SU-DHL-6 (cell line): ENCODE results near the gene GARNL3.

Experiments
- H2AFZ ChIP-seq: fragments of 200-600 bp; sonication (generic); 2 replicates; pipeline ENCODE4 v1.6.1; 2014; ENCODE audit warnings: low read depth, mild to moderate bottlenecking, moderate library complexity, mixed read lengths, antibody characterized with exemption, low read length; ENCODE audit not compliant: severe bottlenecking
- H3F3A ChIP-seq: fragments of 200-600 bp; shearing (Covaris generic); 2 replicates; pipeline ENCODE4 v1.6.0; 2016; ENCODE audit warnings: antibody characterized with exemption, mild to moderate bottlenecking; ENCODE audit not compliant: insufficient read depth
- H3K27ac ChIP-seq: fragments of 200-600 bp; sonication (generic); 2 replicates; pipeline ENCODE4 v1.5.1; 2016; ENCODE audit warnings: low read depth, mild to moderate bottlenecking, low read length, moderate library complexity, mixed read lengths
- H3K27me3 ChIP-seq: fragments of 200-600 bp; sonication (generic), shearing (Covaris generic); 2 replicates; pipeline ENCODE4 v1.6.0; 2014; ENCODE audit warnings: mild to moderate bottlenecking, low read length
- H3K36me3 ChIP-seq: fragments of 200-600 bp; sonication (generic); 2 replicates; pipeline ENCODE4 v1.6.1; 2014; ENCODE audit warnings: mild to moderate bottlenecking, low read length, mixed read lengths
- H3K4me2 ChIP-seq: fragments of 300-600, 200-600 bp; shearing (Covaris generic), sonication (generic); 2 replicates; pipeline ENCODE4 v1.6.0; 2014; ENCODE audit warnings: low read length, low read depth, mild to moderate bottlenecking; ENCODE audit not compliant: poor library complexity, severe bottlenecking
- H3K4me3 ChIP-seq: fragments of 200-600 bp; sonication (generic); 2 replicates; pipeline ENCODE4 v1.5.1; 2014; ENCODE audit warnings: antibody characterized with exemption, low read length, mild to moderate bottlenecking, mixed read lengths; ENCODE audit not compliant: insufficient read depth, poor library complexity, severe bottlenecking
- H3K79me2 ChIP-seq: fragments of 200-600 bp; sonication (generic); 2 replicates; pipeline ENCODE4 v1.6.1; 2014; ENCODE audit warnings: mild to moderate bottlenecking, low read length, moderate library complexity; ENCODE audit not compliant: insufficient read depth
- H3K9ac ChIP-seq: fragments of 200-600 bp; sonication (generic); 2 replicates; pipeline ENCODE4 v1.7.0; 2014; ENCODE audit warnings: mild to moderate bottlenecking, low read length
- H3K9me2 ChIP-seq: fragments of 200-600 bp; sonication (generic); replicated peaks from 2 replicates; pipeline ENCODE4 v1.6.1; 2014; ENCODE audit warnings: low read length; ENCODE audit not compliant: insufficient read depth
- H3K9me3 ChIP-seq: fragments of 200-600 bp; sonication (generic); 2 replicates; pipeline ENCODE4 v1.6.1; 2014; ENCODE audit warnings: low read length, mixed read lengths; ENCODE audit not compliant: insufficient read depth
- H4K20me1 ChIP-seq: fragments of 200-600 bp; sonication (generic); 2 replicates; pipeline ENCODE4 v1.6.1; 2014; ENCODE audit warnings: low read depth, mild to moderate bottlenecking, antibody characterized with exemption, low read length, moderate library complexity, mixed read lengths
- EZH2phosphoT487 ChIP-seq: fragments of 200-600 bp; sonication (generic), shearing (Covaris generic); conservative IDR thresholded peaks from 2 replicates; pipeline ENCODE4 v1.6.1; 2018; ENCODE audit warnings: mild to moderate bottlenecking, antibody characterized with exemption, low read length, moderate library complexity, mixed read lengths
- TF ChIP-seq, protein P1 (sequence below): fragments of 200-600 bp; sonication (generic); IDR thresholded peaks from one replicate; pipeline ENCODE4 v1.5.1; 2017; ENCODE audit warnings: antibody characterized with exemption, mild to moderate bottlenecking, low read length, moderate library complexity; ENCODE audit not compliant: insufficient read depth, poor library complexity, severe bottlenecking

The GARNL3 gene

DNA sequence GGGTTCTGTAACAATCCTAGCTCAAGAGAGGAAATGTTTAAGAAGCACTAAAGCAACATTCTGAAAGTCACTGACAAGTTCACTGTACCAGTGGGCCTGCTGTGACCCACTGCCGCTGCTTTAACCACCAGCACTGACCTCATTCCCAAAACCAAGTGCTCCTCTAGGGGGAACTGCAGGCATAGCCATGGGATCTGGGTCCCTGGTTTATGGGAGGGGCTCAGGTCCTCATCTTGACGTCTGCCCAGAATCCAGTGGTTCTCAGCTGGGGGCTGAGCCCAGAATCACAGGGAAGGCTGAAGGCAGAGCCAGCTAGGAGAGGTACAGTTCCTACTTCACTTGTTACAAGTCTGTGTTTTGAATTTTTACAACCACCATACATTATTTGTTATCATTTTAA lies 96.3 kb downstream of the GARNL3 start:
- Histone ChIP-seq H3K4me2 (no peak overlapping the region), H3F3A (no peaks in the 10 kb centered on the region), H3K79me2 (no peaks in the 10 kb centered on the region), H3K27ac (no peak overlapping the region), H3K27me3 (no peaks in the 10 kb centered on the region), H3K9ac (no peak overlapping the region), H2AFZ (no peak overlapping the region), H3K4me3 (no peak overlapping the region), H3K36me3 (no peaks in the 10 kb centered on the region), H4K20me1 (no peaks in the 10 kb centered on the region), H3K9me2 (no peaks in the 10 kb centered on the region), H3K9me3 (no peaks in the 10 kb centered on the region)
- no peak for TF ChIP-seq EZH2phosphoT487
- TF ChIP-seq, protein P1, sequence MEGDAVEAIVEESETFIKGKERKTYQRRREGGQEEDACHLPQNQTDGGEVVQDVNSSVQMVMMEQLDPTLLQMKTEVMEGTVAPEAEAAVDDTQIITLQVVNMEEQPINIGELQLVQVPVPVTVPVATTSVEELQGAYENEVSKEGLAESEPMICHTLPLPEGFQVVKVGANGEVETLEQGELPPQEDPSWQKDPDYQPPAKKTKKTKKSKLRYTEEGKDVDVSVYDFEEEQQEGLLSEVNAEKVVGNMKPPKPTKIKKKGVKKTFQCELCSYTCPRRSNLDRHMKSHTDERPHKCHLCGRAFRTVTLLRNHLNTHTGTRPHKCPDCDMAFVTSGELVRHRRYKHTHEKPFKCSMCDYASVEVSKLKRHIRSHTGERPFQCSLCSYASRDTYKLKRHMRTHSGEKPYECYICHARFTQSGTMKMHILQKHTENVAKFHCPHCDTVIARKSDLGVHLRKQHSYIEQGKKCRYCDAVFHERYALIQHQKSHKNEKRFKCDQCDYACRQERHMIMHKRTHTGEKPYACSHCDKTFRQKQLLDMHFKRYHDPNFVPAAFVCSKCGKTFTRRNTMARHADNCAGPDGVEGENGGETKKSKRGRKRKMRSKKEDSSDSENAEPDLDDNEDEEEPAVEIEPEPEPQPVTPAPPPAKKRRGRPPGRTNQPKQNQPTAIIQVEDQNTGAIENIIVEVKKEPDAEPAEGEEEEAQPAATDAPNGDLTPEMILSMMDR: no peak

DNA sequence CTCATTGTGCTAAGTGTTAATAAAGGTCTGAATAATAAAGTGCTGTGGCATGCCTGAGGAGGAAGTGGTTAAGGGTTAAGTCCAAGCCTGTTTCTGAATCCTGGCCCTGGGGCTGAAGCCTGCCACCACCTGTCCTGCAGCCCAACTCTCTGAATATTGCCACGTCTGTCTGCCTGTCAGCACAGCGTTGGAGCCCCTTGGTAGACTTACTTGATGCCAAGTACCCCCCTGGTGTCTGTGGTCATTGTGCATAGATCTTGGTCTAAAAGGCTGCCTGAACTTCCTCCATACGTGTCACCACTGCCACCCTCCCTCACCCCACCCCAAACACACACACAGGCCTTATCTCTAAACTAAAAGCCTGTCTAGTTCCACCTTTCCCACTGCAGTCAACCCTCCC lies 97.0 kb downstream of the GARNL3 start:
- Histone ChIP-seq H3K9ac (no peak overlapping the region), H4K20me1 (no peaks in the 10 kb centered on the region), H3K27me3 (no peaks in the 10 kb centered on the region), H3K36me3 (no peaks in the 10 kb centered on the region), H3K4me3 (no peak overlapping the region), H3K9me2 (no peaks in the 10 kb centered on the region), H3K4me2 (no peak overlapping the region), H3K27ac (no peak overlapping the region), H3K79me2 (no peaks in the 10 kb centered on the region), H3F3A (no peaks in the 10 kb centered on the region), H2AFZ (no peak overlapping the region), H3K9me3 (no peaks in the 10 kb centered on the region)
- no peak for TF ChIP-seq EZH2phosphoT487
- TF ChIP-seq, protein P1: no peak

DNA sequence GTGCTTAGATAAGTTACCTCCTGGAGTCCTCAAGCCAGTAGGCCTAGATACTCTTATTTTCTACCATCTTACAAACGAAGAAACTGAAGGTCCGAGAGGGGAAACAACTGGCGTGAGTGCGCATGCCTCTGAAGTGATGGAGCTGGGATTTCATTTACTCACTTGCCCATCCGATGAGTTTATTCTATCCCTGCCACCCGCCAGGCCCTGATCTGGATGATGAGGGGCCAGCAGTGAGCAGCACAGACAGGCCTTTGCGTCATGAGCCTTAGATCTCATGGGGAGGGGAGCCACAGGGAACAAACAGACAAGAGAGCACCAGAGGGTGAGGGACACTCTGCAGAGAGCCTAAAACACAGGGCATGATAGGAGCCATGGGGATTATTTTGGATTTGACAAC lies 98.3 kb downstream of the GARNL3 start:
- Histone ChIP-seq H3K36me3 (no peaks in the 10 kb centered on the region), H3K27ac (no peak overlapping the region), H2AFZ (no peak overlapping the region), H3K4me2 (no peak overlapping the region), H3K9me3 (no peaks in the 10 kb centered on the region), H3K27me3 (no peaks in the 10 kb centered on the region), H3K4me3 (no peak overlapping the region), H3F3A (no peaks in the 10 kb centered on the region), H3K9ac (no peak overlapping the region), H3K79me2 (no peaks in the 10 kb centered on the region), H3K9me2 (no peaks in the 10 kb centered on the region), H4K20me1 (no peaks in the 10 kb centered on the region)
- TF ChIP-seq EZH2phosphoT487: no peak
- TF ChIP-seq, protein P1: no peak

DNA sequence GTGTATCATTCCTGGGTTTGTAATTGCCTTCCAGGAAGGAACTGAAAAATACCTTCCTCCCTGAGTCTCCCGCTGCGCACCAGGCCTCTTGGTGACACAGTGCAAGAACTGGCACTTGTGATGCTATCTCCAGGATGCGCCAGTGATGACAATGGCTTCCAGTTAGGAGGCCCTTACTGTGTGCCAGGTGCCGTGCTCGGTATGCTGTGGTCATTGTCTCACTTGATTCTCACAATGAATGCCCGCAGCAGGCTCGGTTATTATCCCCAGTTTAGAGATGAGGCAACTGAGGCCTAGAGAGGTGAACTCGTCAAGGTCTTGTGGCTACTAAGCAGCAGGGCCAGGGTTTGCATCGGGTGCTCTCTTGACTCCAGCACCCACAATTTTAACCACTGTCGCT lies 100.9 kb downstream of the GARNL3 start:
- Histone ChIP-seq H3K4me2 (no peak overlapping the region), H3K79me2 (no peaks in the 10 kb centered on the region), H2AFZ (no peak overlapping the region), H3K9me2 (no peaks in the 10 kb centered on the region), H3K27me3 (no peaks in the 10 kb centered on the region), H3K27ac (no peak overlapping the region), H3K9ac (no peak overlapping the region), H3K9me3 (no peaks in the 10 kb centered on the region), H3K36me3 (no peaks in the 10 kb centered on the region), H4K20me1 (no peaks in the 10 kb centered on the region), H3K4me3 (no peak overlapping the region), H3F3A (no peaks in the 10 kb centered on the region)
- TF ChIP-seq, protein P1: no peak
- TF ChIP-seq EZH2phosphoT487: no peak
